Eye (tissue), 1 donor: Measurements from ENCODE around the gene PPP1R8.
A peak's percentile ranks its signal among the peaks of the same experiment; 100 is the strongest.
"Not testable (repeated sequence)": the region's sequence is repeated elsewhere in the genome, so short reads cannot be mapped to it uniquely, and the experiment has no call there.

Source experiments
- DNase-seq: peaks from one replicate; pipeline ENCODE4 v3.0.0-alpha.2; 2015

The PPP1R8 gene

DNA sequence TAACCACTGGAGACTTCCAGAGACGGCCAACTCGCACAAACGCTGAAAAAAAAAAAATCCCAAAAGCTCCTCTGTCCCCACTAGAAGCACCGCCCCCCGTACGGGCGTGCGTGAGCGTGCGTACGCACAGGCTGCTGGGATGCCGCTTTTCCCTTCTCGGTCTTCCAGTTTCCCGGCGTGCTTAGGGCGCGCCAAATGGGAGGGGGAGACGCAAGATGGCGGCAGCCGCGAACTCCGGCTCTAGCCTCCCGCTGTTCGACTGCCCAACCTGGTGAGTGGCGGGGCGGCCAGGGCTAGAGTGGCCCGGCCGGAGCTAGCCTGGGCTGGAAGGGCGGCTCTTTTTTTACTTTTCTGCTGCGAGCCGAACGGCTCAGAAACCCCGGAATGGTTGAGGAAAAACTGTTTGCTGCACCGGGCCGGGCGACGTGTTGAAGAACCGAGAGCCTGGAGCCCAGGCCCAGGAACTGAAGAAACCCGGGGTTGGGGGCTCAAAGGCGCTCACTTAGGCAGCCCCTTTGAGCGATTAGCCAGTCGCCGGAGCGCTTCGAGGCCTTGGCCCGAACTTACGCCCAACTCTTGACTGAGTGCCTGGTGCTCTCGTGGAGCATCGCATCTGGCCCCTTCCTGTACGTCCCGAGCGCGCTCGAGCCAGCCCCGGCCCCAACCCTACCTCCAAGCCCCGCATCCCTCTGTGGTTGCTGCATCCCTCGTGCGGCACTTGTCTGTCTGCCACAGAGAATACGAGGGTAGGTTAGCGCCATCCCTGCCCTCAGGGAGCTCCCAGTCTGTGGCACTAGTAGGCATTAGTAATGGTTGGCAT, at the start of gene PPP1R8:
PPP1R8 (plus strand) TSS at position 162 of the 820 bp plus-strand sequence; CDS start at position 216, 54 bp downstream.
- DNase-seq, result peak; percentile 98

DNA sequence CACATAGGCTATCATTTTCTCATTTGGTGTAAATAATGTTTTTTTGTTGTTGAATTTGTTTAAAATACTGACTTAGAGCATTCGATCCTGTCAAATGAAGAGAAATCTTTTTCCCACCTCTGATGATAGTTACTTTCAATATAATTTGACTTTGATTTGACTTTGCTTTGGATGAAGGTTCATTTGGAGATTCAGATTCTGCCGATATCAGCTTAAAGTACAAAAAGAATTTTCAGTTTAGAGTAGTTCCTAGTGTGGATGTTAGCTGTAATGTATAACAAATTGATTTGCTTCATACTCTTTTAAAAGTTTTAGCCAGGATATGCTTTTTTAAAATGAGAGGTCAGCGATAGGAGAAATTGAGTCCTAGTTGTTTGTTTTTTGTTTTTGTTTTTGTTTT, 47.6 kb upstream of the PPP1R8 start:
- DNase-seq, result no peak

DNA sequence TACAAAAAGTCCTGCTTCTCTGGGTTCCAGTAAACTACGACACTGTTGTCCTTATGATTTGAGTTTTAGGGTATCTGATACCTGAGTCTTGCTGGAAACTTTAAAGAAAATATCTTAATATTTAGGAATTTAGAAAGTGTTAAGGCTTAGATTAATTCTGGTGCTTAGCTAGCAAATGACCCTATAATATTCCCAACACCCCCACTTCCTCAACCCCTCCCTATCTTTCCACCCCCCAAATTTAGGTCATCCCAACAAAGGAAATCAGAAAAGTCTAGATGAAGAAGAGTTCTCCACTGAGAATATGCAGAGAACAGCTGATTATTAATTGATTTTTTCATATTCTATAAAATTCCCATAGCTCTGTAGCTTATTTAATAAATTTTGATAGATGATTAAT, 45.9 kb upstream of the PPP1R8 start:
- DNase-seq, result no peak

DNA sequence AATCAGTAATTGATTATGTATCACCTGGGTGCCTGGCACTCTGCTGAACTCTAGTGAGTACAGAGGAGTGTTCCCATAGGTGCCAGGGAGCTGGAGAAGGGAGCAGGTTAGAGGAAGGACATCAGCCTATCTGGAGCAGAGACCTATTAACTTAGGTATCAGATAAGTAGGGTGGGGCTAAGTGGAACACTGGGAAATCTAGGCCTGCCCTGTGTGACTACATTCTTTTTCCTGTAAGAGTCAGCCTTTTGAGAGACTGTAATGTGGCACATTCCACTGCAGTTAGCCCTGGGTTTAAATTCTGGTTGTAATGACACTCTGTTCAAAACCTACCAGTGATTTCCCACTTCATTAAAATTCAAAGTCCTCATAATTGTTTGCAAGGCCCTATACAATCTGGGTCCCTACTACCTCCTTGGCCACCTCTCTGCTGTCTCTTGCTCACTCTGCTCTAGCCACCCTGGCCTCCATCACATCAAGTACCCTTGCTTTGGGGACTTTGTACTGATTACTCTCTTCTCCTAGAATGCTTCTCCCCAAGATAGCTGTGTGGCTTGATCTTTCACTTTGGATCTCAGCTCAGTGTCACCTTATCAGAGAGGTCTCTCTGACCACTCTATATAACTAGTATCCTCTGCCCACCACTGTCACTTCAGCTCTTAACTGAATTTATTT, 44.7 kb upstream of the PPP1R8 start:
- DNase-seq, result no peak

DNA sequence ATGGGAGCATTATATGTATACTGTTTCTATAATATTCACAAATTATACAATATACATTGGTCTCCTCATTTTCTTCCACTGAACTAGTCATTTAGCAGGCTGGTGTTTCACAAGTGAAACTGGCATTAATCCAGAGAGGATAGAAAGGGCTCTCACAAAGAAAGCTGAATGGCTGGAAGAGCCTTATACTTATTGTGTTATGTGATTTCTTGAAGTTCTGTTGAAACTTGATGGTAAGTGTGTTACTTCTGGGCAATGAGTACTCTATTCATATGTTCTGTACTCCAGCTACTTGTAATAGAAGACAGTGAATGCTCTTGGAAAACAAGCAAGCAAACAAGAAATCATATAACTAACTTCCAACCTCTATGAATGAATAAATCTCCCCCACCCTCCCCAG, 42.7 kb upstream of the PPP1R8 start:
- DNase-seq, result no peak

DNA sequence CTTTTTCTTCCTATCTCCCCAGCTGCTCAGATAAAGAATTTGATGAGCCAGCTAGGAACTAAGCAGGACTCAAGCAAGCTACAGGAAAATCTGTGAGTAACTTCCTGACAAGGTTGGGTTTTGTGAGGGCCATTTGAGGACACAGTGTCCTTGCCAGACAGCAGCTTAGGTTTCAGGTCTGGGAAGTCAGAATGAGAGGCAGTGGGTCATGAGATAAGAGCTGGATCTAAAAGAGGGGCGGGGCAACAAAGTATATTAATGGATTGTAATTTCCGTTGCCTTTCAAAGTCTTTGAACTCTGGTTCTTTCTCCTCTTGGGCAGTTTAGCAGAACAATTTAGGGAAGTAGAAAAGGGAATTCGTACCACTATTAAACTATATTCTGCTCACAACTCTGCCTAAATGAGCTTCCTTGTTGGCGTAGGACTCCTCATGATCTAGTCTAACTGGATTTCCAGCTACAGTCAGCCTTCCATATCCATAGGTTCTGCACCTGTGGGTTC, 41.0 kb upstream of the PPP1R8 start:
- DNase-seq, result no peak

DNA sequence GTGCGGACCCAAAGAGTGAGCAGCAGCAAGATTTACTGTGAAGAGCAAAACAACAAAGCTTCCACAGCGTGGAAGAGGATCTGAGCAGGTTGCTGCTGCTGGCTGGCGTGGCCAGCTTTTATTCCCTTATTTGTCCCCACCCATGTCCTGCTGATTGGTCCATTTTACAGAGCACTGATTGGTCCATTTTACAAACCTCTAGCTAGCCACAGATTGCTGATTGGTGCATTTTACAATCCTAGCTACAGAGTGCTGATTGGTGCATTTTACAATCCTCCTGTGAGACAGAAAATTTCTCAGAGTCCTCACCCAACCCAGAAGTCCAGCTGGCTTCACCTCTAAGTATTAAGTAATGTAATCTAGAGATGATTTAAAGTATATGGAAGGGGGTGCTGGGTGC, 40.3 kb upstream of the PPP1R8 start:
- not testable (repeated sequence) for DNase-seq

DNA sequence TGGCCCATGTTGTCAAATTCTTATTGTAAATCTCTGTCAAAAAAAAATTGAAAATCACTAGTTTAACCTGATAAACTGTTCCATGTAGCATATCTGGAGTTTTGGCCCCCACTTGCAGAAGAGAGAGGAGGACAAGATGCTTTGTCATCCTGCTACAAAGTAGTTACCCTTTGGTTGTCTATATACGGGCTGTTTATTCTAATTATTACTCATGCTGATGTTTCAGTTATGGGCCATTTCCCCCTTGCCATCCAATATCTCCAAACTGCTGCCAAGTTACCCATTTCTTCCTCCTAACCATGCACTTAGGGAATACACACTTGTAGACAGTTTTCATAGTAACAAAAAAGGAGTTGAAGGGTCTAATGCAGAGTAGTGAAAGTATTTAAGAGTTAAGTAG, 35.0 kb upstream of the PPP1R8 start:
- DNase-seq, result no peak

DNA sequence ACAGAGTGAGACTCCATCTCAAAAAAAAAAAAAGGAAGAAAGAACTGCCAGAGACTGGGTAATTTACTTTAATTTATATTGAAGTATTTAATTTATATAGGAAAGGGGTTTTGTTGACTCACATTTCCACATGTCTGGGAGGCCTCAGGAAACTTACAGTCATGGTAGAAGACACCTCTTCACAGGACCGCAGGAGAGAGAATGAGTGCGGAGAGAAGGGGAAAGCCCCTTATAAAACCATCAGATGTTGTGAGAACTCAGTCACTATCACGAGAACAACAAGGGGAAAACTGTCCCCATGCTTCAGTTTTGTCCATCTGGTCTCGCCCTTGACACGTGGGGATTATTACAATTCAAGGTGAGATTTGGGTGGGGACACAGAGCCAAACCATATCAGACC, 25.8 kb upstream of the PPP1R8 start:
- DNase-seq, result no peak

DNA sequence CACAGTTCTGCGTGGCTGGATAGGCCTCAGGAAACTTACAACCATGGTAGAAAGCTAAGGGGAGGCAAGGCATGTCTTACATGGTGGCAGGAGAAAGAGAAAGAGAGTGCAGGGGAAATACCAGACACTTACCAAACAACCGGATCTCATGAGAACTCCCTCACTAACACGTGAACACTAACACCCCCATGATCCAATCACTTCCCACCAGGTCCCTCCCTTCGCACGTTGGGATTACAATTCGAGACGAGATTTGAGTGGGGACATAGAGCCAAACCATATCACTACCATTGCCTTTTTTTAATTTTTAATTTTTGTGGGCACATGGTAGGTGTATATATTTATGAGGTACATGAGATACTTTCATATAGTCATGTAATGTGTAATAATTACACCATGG, 23.8 kb upstream of the PPP1R8 start:
- DNase-seq, result no peak

DNA sequence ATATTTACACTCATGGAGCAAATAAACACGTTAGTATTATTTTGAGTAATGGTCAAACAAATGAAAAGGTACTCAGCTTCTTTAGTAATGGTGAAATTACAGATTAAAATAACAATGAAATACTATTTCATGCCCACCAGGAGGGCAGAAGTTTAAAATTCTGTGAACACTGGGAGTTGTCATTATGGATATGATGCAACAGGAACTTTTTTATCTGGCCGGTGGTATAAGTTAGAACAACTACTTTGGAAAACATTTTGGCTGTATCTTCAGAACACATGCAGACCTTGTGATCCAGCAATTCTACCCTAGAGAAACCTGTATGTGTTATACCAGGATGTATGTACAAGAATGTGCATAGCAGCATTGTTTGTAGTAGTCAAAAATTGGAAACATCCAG, 23.2 kb upstream of the PPP1R8 start:
- DNase-seq, result no peak

DNA sequence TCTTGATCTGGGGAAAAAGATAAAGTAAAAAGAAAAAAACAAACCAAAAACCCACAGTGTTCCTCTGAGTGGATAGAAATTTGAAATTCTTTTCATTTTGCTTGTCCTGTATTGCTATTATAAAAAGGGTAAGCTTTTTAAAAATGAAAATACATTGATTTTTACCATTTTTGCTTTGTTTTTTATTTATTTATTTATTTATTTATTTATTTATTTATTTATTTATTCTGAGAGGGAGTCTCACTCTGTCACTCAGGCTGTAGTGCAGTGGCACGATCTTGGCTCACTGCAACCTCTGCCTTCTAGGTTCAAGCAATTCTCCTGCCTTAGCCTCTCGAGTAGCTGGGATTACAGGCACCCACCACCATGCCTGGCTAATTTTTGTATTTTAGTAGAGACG, 22.5 kb upstream of the PPP1R8 start:
- not testable (repeated sequence) for DNase-seq

DNA sequence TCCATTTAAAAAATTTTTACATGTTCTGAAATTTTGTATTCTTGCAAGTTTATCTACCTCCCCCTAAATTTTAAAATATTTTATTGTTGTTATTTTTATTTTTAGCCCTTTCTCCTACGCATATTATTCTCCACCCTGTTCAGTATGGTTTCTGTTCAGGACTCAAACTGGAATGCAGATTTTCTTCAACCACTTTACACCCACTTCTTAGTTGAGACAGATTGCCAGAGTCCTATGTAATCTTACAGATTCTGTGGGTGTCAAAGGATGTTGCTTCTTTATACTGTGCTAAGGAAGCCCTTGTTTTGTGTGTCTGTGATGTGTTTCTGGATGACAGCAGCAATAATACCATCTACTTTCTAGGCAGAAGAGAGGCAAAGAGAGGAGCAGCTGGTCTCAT, 20.7 kb upstream of the PPP1R8 start:
- no peak for DNase-seq

DNA sequence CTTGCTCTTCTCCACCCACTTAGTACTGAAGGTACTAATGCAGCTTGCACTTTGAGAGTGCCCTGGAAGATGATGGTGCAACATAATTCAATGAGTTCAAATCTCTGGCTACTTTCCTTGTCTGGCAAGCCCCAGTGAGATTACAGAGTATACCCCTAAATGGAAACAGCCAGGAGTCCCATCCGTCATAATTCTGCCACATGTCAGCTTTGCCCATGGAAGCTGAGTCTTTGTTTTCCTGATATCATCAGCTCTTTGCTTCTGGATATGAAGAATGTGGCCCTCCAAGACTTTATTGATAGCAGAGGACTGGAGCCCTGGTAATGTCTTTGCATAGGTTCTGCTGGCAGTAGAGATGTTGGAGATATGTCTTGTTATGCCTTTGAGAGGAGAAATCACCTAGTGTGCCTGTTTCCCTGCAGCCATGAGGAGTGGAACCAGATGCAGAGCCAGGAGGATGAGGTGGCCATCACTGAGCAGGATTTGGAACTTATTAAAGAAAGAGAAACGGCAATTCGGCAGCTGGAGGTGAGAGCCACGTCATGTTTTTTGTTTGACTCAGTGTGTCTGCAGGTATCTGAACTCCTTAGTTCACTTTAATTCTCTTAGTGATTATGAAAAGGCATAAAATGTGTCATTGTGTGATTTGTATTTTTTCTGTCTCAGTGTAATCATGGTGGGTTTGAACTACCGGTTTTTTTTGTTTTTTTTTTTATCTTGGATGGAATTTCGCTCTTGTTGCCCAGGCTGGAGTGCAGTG, 18.7 kb upstream of the PPP1R8 start:
- DNase-seq, result no peak

DNA sequence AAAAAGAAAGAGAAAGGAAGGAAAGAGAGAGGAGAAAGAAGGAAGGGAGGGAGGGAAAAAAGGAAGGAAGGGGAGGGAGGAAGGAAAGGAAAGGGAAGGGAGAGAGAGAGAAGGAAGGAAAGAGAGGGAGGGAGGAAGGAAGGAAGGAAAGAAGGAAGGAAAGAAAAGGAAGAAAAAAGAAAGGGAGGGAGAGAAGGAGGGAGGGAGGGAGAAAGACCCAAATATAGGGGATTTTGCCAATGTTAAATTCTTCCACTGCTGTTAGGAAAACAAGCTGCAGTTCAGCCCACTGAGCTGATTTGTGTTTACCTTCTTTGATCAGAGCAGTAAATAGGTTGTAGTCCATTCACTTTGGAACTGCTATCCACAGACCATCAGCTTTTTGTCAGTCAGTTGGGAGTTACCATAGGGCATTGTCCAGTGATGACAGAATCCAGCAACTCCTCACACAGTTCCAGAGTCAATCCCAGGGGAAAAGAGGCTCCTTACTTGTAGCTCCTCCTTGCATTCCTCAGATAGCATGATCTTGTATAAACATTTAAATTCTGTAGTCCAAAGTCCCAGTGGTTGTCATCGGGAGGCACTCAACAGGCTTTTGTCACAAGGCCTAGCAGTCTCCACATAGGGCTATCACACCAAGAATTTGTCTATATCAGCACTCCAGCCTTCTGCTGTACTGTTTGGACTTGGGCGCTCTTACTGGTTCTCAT, 13.5 kb upstream of the PPP1R8 start:
- DNase-seq, result peak; percentile 3

DNA sequence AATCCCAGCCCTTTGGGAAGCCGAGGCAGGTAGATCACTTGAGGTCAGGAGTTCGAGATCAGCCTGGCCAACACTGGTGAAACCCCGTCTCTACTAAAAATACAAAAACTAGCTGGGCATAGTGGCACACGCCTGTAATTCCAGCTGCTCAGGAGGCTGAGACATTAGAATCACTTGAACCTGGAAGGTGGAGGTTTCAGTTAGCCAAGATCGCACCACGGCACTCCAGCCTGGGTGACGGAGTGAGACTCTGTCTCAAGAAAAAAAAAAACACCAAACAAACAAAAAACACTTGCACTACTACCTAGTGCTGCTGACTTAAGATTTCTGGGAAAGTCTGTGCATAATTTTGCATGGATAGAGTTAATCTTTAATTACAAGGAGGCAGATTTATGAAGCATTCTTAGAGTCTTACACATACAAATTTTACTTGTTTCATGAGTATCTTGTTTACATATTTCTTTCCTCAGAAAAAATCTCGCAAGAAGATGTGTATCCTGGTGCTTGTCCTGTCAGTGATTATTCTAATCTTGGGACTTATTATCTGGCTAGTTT, 8.7 kb upstream of the PPP1R8 start:
- DNase-seq, result no peak

DNA sequence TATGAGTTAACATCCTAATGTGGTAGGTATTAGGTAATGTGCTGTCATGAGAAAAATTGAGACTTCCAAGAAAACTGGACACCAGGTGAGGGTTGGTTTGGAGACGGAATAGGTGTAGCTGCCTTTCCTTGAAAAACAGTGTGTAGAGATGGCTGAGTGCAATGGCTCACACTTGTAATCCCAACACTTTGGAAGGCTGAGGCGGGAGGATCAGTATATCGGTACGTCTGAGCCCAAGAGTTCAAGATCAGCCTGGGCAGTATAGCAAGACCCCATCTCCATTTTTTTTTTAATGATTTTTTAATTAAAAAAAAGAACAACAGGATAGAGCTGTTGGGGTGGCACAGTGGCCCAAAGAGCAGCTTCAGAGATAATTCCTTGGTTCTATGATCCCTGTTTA, 6.8 kb upstream of the PPP1R8 start:
- DNase-seq, result no peak

DNA sequence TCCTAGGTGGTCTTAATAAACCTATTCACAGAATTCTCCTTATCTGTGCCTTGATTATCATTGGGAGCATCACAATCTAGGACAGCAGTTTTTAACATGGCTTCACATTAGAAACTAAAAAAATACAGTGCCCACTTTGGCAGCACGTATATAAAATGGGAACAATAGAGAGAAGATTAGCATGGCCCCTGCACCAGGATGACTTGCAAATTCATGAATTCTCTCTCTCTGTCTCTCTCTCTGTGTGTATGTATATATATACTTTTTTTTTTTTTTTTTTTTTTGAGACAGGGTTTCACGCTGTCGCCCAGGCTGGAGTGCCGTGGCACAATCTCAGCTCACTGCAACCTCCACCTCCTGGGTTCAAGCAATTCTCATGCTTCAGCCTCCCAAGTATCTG, 6.2 kb upstream of the PPP1R8 start:
- no peak for DNase-seq

DNA sequence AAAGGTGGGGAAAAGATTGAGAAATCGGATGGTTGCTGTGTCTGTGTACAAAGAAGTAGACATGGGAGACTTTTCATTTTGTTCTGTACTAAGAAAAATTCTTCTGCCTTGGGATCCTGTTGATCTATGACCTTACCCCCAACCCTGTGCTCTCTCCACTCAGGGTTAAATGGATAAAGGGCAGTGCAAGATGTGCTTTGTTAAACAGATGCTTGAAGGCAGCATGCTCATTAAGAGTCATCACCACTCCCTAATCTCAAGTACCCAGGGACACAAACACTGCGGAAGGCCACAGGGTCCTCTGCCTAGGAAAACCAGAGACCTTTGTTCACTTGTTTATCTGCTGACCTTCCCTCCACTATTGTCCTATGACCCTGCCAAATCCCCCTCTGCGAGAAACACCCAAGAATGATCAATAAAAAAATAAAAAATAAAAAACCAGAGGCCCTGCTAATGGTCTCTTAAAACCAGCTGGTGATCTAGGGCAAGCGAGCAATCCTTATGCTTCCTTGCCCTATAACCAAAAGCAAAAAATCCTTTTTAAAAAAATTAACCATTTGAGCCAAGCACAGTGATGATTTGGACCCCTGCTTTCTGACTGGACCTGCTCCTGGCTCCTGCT, 1.1 kb upstream of the PPP1R8 start:
- not testable (repeated sequence) for DNase-seq

DNA sequence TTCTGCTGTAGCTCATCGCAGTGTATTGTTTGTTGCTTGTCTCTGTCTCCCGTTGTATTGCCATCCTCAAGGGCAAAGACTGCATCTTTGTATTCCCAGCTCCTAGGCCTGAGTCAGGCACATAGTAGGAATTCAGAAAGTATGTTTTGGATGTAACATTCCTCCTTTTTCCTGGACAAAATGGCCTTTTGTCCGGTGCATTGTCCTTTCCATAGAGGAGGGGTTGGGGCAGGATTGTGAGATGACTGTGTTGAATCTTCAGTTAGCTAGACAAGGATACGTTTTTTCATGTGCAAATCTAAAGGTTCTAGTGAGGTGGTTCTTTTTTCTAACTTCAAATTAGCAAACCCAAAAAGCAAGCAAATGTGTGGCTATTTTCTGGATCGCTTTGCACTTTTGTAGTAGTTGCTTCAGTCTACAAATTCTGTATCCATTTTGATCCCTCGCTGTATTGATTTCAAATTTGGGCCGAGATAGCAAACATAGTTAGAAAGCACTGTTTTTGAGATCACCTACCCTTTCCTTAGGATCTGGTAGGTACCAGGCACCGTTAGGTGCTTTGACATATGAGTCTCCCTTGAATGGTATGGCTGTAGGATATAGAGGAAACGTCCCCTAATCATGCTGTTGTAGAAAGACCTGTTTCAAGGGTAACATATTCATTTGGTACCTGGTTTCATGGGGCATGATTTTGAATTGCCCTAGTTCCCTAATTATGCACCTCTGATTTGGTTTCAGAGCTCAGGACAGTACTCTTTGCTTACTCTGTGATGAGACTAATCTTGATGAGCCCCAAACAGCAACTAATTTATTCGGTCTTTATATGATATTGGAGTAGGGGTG, 1.2 kb downstream of the PPP1R8 start:
- peak; percentile 32 for DNase-seq

DNA sequence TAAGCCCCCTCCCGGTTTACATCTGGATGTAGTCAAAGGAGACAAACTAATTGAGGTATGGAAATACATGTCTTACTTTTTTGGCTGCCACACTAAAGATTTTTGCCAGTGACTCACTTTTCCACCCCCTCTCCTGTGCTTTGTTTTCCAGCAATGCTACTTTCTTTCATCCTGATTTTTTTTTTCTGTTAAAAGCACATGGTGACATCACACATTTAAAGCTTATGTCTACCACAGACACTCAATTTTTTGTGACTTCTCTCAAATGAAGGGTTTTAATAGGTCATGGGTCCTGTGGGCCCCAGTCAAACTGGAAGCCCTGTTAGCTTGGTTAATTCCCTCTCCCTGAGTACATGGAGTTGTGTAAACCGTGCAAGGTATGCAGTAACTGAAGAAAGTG, 2.2 kb downstream of the PPP1R8 start:
- DNase-seq, result no peak
